PC-3 (cell line): ENCODE results near the gene PDIK1L. TPM values are rescaled to one million over a fixed set of nuclear protein-coding genes. Genes with fewer than 3 reads are reported as not detected.

Experiments
- ATAC-seq: fragments of 200-7000 bp; cut with Tn5 transposase; 2 replicates; pipeline ENCODE4 v1.9.1; 2020; ENCODE audit warnings: mild to moderate bottlenecking, moderate library complexity
- Bru-seq: library from RNA; stranded (reverse); fragments of 400-500 nt; gene quantifications from one replicate; lab custom pipeline; 2021; lab: Mats Ljungman, UMichigan
- BruChase-seq, 2 experiments: library from RNA; stranded (reverse); fragments of 400-500 nt; gene quantifications; one replicate each; lab custom pipeline; 2021; lab: Mats Ljungman, UMichigan
- BruUV-seq: library from RNA; stranded (reverse); fragments of 400-500 nt; replicated peaks from 2 replicates; lab custom pipeline; 2021; lab: Mats Ljungman, UMichigan
- CTCF ChIA-PET: fragments of 300-600 bp; sonication (Branson Sonifier 250); formaldehyde crosslinking; loops from one replicate; lab custom pipeline; 2022; ENCODE audit warnings: antibody characterized with exemption; lab: Charles Lee
- POLR2A ChIA-PET: fragments of 300-600 bp; sonication (Branson Sonifier 250); formaldehyde crosslinking; loops from one replicate; lab custom pipeline; 2022; ENCODE audit warnings: antibody characterized with exemption; ENCODE audit not compliant: unreplicated experiment; lab: Charles Lee
- DNase-seq: peaks from one replicate; pipeline ENCODE4 v3.0.0-alpha.2; 2015
- H2AFZ ChIP-seq: fragments of 300-600 bp; sonication (generic); 2 replicates; pipeline ENCODE4 v1.6.0; 2016; ENCODE audit warnings: antibody characterized with exemption, low read length
- H3F3A ChIP-seq: fragments of 300-600 bp; sonication (generic); one replicate; pipeline ENCODE4 v1.6.0; 2017; ENCODE audit warnings: antibody characterized with exemption, low read length, control low read depth, mild to moderate bottlenecking; ENCODE audit not compliant: unreplicated experiment
- H3K27ac ChIP-seq: fragments of 300-600 bp; sonication (generic); 2 replicates; pipeline ENCODE4 v1.5.1; 2016; ENCODE audit warnings: mild to moderate bottlenecking, low read length
- H3K27me3 ChIP-seq: fragments of 300-600 bp; sonication (generic); 2 replicates; pipeline ENCODE4 v1.6.1; 2016; ENCODE audit warnings: low read length, mixed read lengths
- H3K36me3 ChIP-seq: fragments of 300-600 bp; sonication (generic); 2 replicates; pipeline ENCODE4 v1.6.1; 2016; ENCODE audit warnings: low read depth, mixed run types, low read length, mixed read lengths
- H3K4me1 ChIP-seq: fragments of 300-600 bp; sonication (generic); 2 replicates; pipeline ENCODE4 v1.5.1; 2016; ENCODE audit warnings: low read length; ENCODE audit not compliant: insufficient read depth
- H3K4me2 ChIP-seq: fragments of 300-600 bp; sonication (generic); 2 replicates; pipeline ENCODE4 v1.6.0; 2016; ENCODE audit warnings: low read length
- H3K4me3 ChIP-seq: fragments of 300-600 bp; sonication (generic); 2 replicates; pipeline ENCODE4 v1.5.1; 2016; ENCODE audit warnings: mild to moderate bottlenecking, low read length, mixed read lengths
- H3K79me2 ChIP-seq: fragments of 300-600 bp; sonication (generic); 2 replicates; pipeline ENCODE4 v1.6.1; 2017; ENCODE audit warnings: low read length, mixed read lengths
- H3K9ac ChIP-seq: fragments of 300-600 bp; sonication (generic); 2 replicates; pipeline ENCODE4 v1.6.0; 2016; ENCODE audit warnings: mild to moderate bottlenecking, low read length
- H3K9me2 ChIP-seq: fragments of 300-600 bp; sonication (generic); replicated peaks from 2 replicates; pipeline ENCODE4 v1.6.1; 2016; ENCODE audit warnings: mixed run types, low read length, mixed read lengths
- H3K9me3 ChIP-seq: fragments of 300-600 bp; sonication (generic); 2 replicates; pipeline ENCODE4 v1.6.1; 2016; ENCODE audit warnings: low read length, mixed read lengths
- H4K20me1 ChIP-seq: fragments of 300-600 bp; sonication (generic); 2 replicates; pipeline ENCODE4 v1.6.1; 2016; ENCODE audit warnings: low read length, mixed read lengths
- EZH2 ChIP-seq: fragments of 300-600 bp; sonication (generic); IDR thresholded peaks from one replicate; pipeline ENCODE4 v1.6.1; 2017; ENCODE audit warnings: antibody characterized with exemption, mild to moderate bottlenecking, low read length; ENCODE audit not compliant: unreplicated experiment
- EZH2phosphoT487 ChIP-seq: fragments of 300-600 bp; sonication (generic); IDR thresholded peaks from 2 replicates; pipeline ENCODE4 v1.6.1; 2018; ENCODE audit warnings: mild to moderate bottlenecking, antibody characterized with exemption, low read length, borderline replicate concordance
- intact Hi-C: fragments of 100-400 bp; cut with micrococcal nuclease; formaldehyde crosslinking; loops from 2 replicates; pipeline ENCODE4 v1.9.0; 2023
- long read RNA-seq: library from polyadenylated mRNA; unstranded; transcript quantifications from one replicate; pipeline ENCODE4 v2.0.0, GENCODE V29; 2021; ENCODE audit not compliant: unreplicated experiment
- total RNA-seq: library from RNA; depleted of rRNA; stranded (reverse); fragments of >200 nt; gene quantifications from 2 replicates; pipeline ENCODE4 v1.2.3, GENCODE V29; 2014; rRNA removed
- TF ChIP-seq, protein P1 (sequence below): fragments of 300-600 bp; sonication (generic); conservative IDR thresholded peaks from 2 replicates; pipeline ENCODE4 v1.5.1; 2017; ENCODE audit warnings: antibody characterized with exemption, low read depth, mild to moderate bottlenecking, low read length

PDIK1L gene
- total RNA-seq (4.1 and 5.2 TPM in 2 replicates), Bru-seq, nascent RNA (percentile 77 among the genes with signal in this experiment), BruChase-seq, experiment 1, labeled RNA remaining after a 6-hour chase (percentile 65 among the genes with signal in this experiment), BruChase-seq, experiment 2, labeled RNA remaining after a 2-hour chase (percentile 84 among the genes with signal in this experiment)
- long read RNA-seq, full-length matches to known transcripts, result 37 of 47 reads
- long read RNA-seq, partial matches to known transcripts, result 1 of 47 reads
- long read RNA-seq, other reads (novel, unspliced or antisense), result 9 of 47 reads

DNA sequence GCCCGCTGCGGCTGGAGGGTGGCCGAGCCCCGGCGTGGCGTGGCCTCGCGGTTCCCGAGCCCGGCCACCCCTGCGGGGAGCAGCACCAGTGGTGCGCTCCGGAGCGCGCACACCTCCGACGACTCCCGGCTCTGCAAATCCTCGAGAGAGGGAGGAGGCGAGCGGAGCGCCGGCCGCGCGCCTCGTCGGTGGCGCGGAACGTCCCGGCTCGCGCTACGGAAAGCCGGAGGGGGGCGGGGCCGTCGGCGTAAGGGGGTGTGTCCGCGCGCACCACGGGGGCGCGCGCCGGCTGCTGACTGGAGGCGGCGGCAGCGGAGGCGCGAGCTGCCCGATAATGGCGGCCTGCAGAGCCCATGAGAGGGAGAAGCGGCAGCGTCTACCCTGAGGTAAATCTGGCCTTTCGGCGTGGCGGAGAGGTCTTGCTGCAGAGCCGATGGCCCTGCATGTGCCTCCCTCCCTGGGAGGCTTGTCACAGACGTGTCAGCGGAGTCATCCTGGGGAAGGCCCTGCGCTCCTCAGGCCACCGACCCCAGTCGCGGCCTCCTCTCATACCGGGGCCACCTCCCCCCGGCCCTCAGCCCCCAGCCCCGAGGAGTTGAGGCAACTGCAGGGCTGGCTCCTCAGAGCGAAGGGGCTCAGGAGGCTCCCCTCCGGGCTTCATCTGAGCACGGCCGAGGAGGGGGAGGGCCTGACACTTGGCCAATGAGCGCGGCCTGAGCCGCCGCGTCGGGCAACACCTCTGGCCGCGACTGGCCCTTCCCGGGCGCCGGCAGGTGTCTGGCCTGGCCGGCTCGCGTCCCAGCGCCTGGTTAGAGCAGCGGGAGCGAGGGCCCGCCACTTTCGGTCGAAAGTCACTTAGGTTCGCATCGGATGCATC is at the start of gene PDIK1L:
TSS of gene PDIK1L (plus strand) at position 295 of the 877 bp plus-strand sequence. CDS start 2,485 bp downstream, outside the sequence.
- peaks cover 18% of the 10 kb centered on the region for H3K4me1 ChIP-seq
- no TSS peak for BruUV-seq
- TF ChIP-seq, protein P1, sequence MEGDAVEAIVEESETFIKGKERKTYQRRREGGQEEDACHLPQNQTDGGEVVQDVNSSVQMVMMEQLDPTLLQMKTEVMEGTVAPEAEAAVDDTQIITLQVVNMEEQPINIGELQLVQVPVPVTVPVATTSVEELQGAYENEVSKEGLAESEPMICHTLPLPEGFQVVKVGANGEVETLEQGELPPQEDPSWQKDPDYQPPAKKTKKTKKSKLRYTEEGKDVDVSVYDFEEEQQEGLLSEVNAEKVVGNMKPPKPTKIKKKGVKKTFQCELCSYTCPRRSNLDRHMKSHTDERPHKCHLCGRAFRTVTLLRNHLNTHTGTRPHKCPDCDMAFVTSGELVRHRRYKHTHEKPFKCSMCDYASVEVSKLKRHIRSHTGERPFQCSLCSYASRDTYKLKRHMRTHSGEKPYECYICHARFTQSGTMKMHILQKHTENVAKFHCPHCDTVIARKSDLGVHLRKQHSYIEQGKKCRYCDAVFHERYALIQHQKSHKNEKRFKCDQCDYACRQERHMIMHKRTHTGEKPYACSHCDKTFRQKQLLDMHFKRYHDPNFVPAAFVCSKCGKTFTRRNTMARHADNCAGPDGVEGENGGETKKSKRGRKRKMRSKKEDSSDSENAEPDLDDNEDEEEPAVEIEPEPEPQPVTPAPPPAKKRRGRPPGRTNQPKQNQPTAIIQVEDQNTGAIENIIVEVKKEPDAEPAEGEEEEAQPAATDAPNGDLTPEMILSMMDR, result no peak
- TF ChIP-seq EZH2 (no peak), EZH2phosphoT487 (no peak)
- no peaks in the 10 kb centered on the region for H3F3A ChIP-seq
- DNase-seq (peak; percentile 96), ATAC-seq (peak; percentile 77)
- no peaks in the 10 kb centered on the region for H4K20me1 ChIP-seq
- peak within 1 kb of the TSS; percentile 80 for H3K27ac ChIP-seq
- H3K79me2 ChIP-seq, result peaks cover 30% of the 10 kb centered on the region
- peak within 1 kb of the TSS; percentile 97 for H3K4me3 ChIP-seq
- intact Hi-C loops, result loop anchor here (1.0 to 2.0 kb wide), 2 partner anchors 11 to 123 kb away; partner anchors contain the start of gene CEP85
- H3K9me3 ChIP-seq, result no peaks in the 10 kb centered on the region
- peaks cover 11% of the 10 kb centered on the region for H3K36me3 ChIP-seq
- H3K4me2 ChIP-seq, result peak within 1 kb of the TSS; percentile 84
- peak within 1 kb of the TSS; percentile 94 for H3K9ac ChIP-seq
- POLR2A ChIA-PET, result interaction anchor here (0.6 kb wide), 1 partner anchor 59 kb away, joined by 3 read pairs; no protein-coding TSS in a partner anchor
- CTCF ChIA-PET, result interaction anchor here (0.9 kb wide), 1 partner anchor 58 kb away, joined by 3 read pairs; the partner anchor contains the start of gene ZNF593
- no peaks in the 10 kb centered on the region for H3K9me2 ChIP-seq
- H3K27me3 ChIP-seq, result no peaks in the 10 kb centered on the region
- H2AFZ ChIP-seq, result peak within 1 kb of the TSS; percentile 96

DNA sequence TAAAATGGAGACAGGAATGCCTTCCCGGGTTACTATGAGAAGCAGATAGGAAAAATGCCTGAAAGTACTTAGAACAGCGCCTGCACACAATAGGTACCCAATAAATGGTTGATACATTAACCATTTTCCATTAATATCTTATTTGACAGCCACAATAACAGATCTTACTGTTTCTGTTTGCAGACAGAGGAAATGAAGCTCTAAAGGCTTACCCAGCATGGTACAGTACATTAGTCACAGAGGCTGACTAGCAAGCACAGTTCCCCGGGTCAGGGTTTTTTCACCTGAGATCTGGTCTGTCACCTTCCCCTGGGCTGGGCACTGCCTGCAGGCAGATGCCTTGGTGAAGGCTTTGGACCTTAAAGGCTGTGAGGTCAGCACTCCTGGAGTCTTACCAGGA is 47.1 kb upstream of the PDIK1L start:
- no TSS peak for BruUV-seq
- Histone ChIP-seq H3K27ac (no peak overlapping the region), H3K4me1 (peaks cover 21% of the 10 kb centered on the region), H3K9me3 (no peaks in the 10 kb centered on the region), H3K36me3 (no peaks in the 10 kb centered on the region), H4K20me1 (no peaks in the 10 kb centered on the region), H3K79me2 (no peaks in the 10 kb centered on the region), H3K9ac (no peak overlapping the region), H3K9me2 (no peaks in the 10 kb centered on the region), H3K4me3 (no peak overlapping the region), H3K27me3 (no peaks in the 10 kb centered on the region), H2AFZ (no peak overlapping the region), H3F3A (no peaks in the 10 kb centered on the region), H3K4me2 (no peak overlapping the region)
- POLR2A ChIA-PET, result no interaction called here
- intact Hi-C loops, result no loop called here
- ATAC-seq (peak; percentile 71), DNase-seq (peak; percentile 55)
- CTCF ChIA-PET, result interaction anchor here (0.9 kb wide), 1 partner anchor 80 kb away, joined by 3 read pairs; no protein-coding TSS in a partner anchor
- TF ChIP-seq, protein P1, result no peak
- TF ChIP-seq EZH2phosphoT487 (no peak), EZH2 (no peak)
